ENCODE results near the gene DCN.
A peak's percentile ranks its signal among the peaks of the same experiment; 100 is the strongest.

Gene DCN

GRCh38 chr12:91119089-91119488, 63.5 kb downstream of the DCN start:
- Histone ChIP-seq H3K9me3 (ENCODE audit: control insufficient read depth, low read length) (no peaks in the 10 kb centered on the region), H3K36me3 (ENCODE audit: control insufficient read depth, insufficient read depth, low read length) (no peaks in the 10 kb centered on the region), H3K27ac (ENCODE audit: low read depth, low read length, severe bottlenecking) (no peak overlapping the region), H3K4me3 (ENCODE audit: extremely low read depth, insufficient read depth, low read length, poor library complexity, severe bottlenecking) (no peak overlapping the region), H3K4me1 (ENCODE audit: control insufficient read depth, insufficient read depth, low read length, poor library complexity, severe bottlenecking) (no peaks in the 10 kb centered on the region)
- WGBS, 2 experiments (ENCODE audit: insufficient coverage in 2 of 2): no CpG with 5 or more reads among the region's 1 CpG

GRCh38 chr12:91113621-91114020, 69.0 kb downstream of the DCN start:
- H3K4me3 ChIP-seq (ENCODE audit: extremely low read depth, insufficient read depth, low read length, poor library complexity, severe bottlenecking): no peak overlapping the region
- no peaks in the 10 kb centered on the region for H3K9me3 ChIP-seq (ENCODE audit: control insufficient read depth, low read length)
- H3K27ac ChIP-seq (ENCODE audit: low read depth, low read length, severe bottlenecking): no peak overlapping the region
- 91 to 92% methylated on average over 3 to 5 of the region's 6 CpGs for WGBS, 2 experiments (ENCODE audit: insufficient coverage in 2 of 2)
- H3K4me1 ChIP-seq (ENCODE audit: control insufficient read depth, insufficient read depth, low read length, poor library complexity, severe bottlenecking): peaks cover 3% of the 10 kb centered on the region
- no peaks in the 10 kb centered on the region for H3K36me3 ChIP-seq (ENCODE audit: control insufficient read depth, insufficient read depth, low read length)

GRCh38 chr12:91111366-91112325, 71.0 kb downstream of the DCN start, which contains the start of gene LUM:
TSS of gene LUM (minus strand) at chr12:91111494. CDS start at chr12:91108979, 2,515 bp downstream.
- H3K27ac ChIP-seq (ENCODE audit: low read depth, low read length, severe bottlenecking): peak within 1 kb of the TSS; percentile 74
- H3K9me3 ChIP-seq (ENCODE audit: control insufficient read depth, low read length): no peaks in the 10 kb centered on the region
- 40 to 75% methylated on average over 2 to 3 of the region's 7 CpGs for WGBS, 2 experiments (ENCODE audit: insufficient coverage in 2 of 2)
- peak within 1 kb of the TSS; percentile 22 for H3K4me3 ChIP-seq (ENCODE audit: extremely low read depth, insufficient read depth, low read length, poor library complexity, severe bottlenecking)
- H3K4me1 ChIP-seq (ENCODE audit: control insufficient read depth, insufficient read depth, low read length, poor library complexity, severe bottlenecking): peaks cover 3% of the 10 kb centered on the region
- no peaks in the 10 kb centered on the region for H3K36me3 ChIP-seq (ENCODE audit: control insufficient read depth, insufficient read depth, low read length)

- 54 to 80% methylated on average over 1 to 3 of the region's 5 CpGs for WGBS, 2 experiments (ENCODE audit: insufficient coverage in 2 of 2)
- Histone ChIP-seq H3K4me3 (ENCODE audit: extremely low read depth, insufficient read depth, low read length, poor library complexity, severe bottlenecking) (peak overlapping the region; percentile 22), H3K27ac (ENCODE audit: low read depth, low read length, severe bottlenecking) (no peak overlapping the region), H3K9me3 (ENCODE audit: control insufficient read depth, low read length) (no peaks in the 10 kb centered on the region), H3K4me1 (ENCODE audit: control insufficient read depth, insufficient read depth, low read length, poor library complexity, severe bottlenecking) (peaks cover 3% of the 10 kb centered on the region), H3K36me3 (ENCODE audit: control insufficient read depth, insufficient read depth, low read length) (no peaks in the 10 kb centered on the region)
Observed at GRCh38 chr12:91110311-91110924, 72.2 kb downstream of the DCN start.

GRCh38 chr12:91109581-91110310, 72.9 kb downstream of the DCN start:
- peaks cover 3% of the 10 kb centered on the region for H3K4me1 ChIP-seq (ENCODE audit: control insufficient read depth, insufficient read depth, low read length, poor library complexity, severe bottlenecking)
- WGBS, 2 experiments (ENCODE audit: insufficient coverage in 2 of 2): no CpG with 5 or more reads among the region's 2 CpGs
- no peaks in the 10 kb centered on the region for H3K36me3 ChIP-seq (ENCODE audit: control insufficient read depth, insufficient read depth, low read length)
- peak overlapping the region; percentile 22 for H3K4me3 ChIP-seq (ENCODE audit: extremely low read depth, insufficient read depth, low read length, poor library complexity, severe bottlenecking)
- peak overlapping the region; percentile 51 for H3K27ac ChIP-seq (ENCODE audit: low read depth, low read length, severe bottlenecking)
- no peaks in the 10 kb centered on the region for H3K9me3 ChIP-seq (ENCODE audit: control insufficient read depth, low read length)

- 0 to 21% methylated on average over 1 to 5 of the region's 7 CpGs for WGBS, 2 experiments (ENCODE audit: insufficient coverage in 2 of 2)
- Histone ChIP-seq H3K36me3 (ENCODE audit: control insufficient read depth, insufficient read depth, low read length) (no peaks in the 10 kb centered on the region), H3K4me1 (ENCODE audit: control insufficient read depth, insufficient read depth, low read length, poor library complexity, severe bottlenecking) (peaks cover 3% of the 10 kb centered on the region), H3K4me3 (ENCODE audit: extremely low read depth, insufficient read depth, low read length, poor library complexity, severe bottlenecking) (peak overlapping the region; percentile 22), H3K9me3 (ENCODE audit: control insufficient read depth, low read length) (no peaks in the 10 kb centered on the region), H3K27ac (ENCODE audit: low read depth, low read length, severe bottlenecking) (peak overlapping the region; percentile 51)
Observed at GRCh38 chr12:91109148-91109564, 73.5 kb downstream of the DCN start.

- peaks cover 3% of the 10 kb centered on the region for H3K4me1 ChIP-seq (ENCODE audit: control insufficient read depth, insufficient read depth, low read length, poor library complexity, severe bottlenecking)
- no peak overlapping the region for H3K27ac ChIP-seq (ENCODE audit: low read depth, low read length, severe bottlenecking)
- H3K4me3 ChIP-seq (ENCODE audit: extremely low read depth, insufficient read depth, low read length, poor library complexity, severe bottlenecking): no peak overlapping the region
- 89 to 91% methylated on average over 5 of the region's 5 CpGs for WGBS, 2 experiments (ENCODE audit: insufficient coverage in 2 of 2)
- no peaks in the 10 kb centered on the region for H3K36me3 ChIP-seq (ENCODE audit: control insufficient read depth, insufficient read depth, low read length)
- H3K9me3 ChIP-seq (ENCODE audit: control insufficient read depth, low read length): no peaks in the 10 kb centered on the region
Observed at GRCh38 chr12:91108196-91108755, 74.3 kb downstream of the DCN start.

GRCh38 chr12:91106283-91106682, 76.3 kb downstream of the DCN start:
- no peak overlapping the region for H3K4me3 ChIP-seq (ENCODE audit: extremely low read depth, insufficient read depth, low read length, poor library complexity, severe bottlenecking)
- no peaks in the 10 kb centered on the region for H3K36me3 ChIP-seq (ENCODE audit: control insufficient read depth, insufficient read depth, low read length)
- H3K4me1 ChIP-seq (ENCODE audit: control insufficient read depth, insufficient read depth, low read length, poor library complexity, severe bottlenecking): peaks cover 3% of the 10 kb centered on the region
- no peak overlapping the region for H3K27ac ChIP-seq (ENCODE audit: low read depth, low read length, severe bottlenecking)
- no peaks in the 10 kb centered on the region for H3K9me3 ChIP-seq (ENCODE audit: control insufficient read depth, low read length)

GRCh38 chr12:91105807-91106206, 76.8 kb downstream of the DCN start:
- 87% methylated on average over 3 of the region's 5 CpGs; no CpG with 5 or more reads in 1 of the 2 experiments for whole genome bisulfite sequencing, 2 experiments (ENCODE audit: insufficient coverage in 2 of 2)
- no peak overlapping the region for H3K27ac ChIP-seq (ENCODE audit: low read depth, low read length, severe bottlenecking)

GRCh38 chr12:91104812-91105466, 77.7 kb downstream of the DCN start:
- Histone ChIP-seq H3K4me1 (ENCODE audit: control insufficient read depth, insufficient read depth, low read length, poor library complexity, severe bottlenecking) (peaks cover 3% of the 10 kb centered on the region), H3K9me3 (ENCODE audit: control insufficient read depth, low read length) (no peaks in the 10 kb centered on the region), H3K4me3 (ENCODE audit: extremely low read depth, insufficient read depth, low read length, poor library complexity, severe bottlenecking) (no peak overlapping the region), H3K36me3 (ENCODE audit: control insufficient read depth, insufficient read depth, low read length) (no peaks in the 10 kb centered on the region), H3K27ac (ENCODE audit: low read depth, low read length, severe bottlenecking) (no peak overlapping the region)
- no CpG with 5 or more reads among the region's 1 CpG for WGBS, 2 experiments (ENCODE audit: insufficient coverage in 2 of 2)

More at GRCh38 chr12:91105807-91106206, 76.8 kb downstream of the DCN start:
- no peak overlapping the region for H3K4me3 ChIP-seq (ENCODE audit: extremely low read depth, insufficient read depth, low read length, poor library complexity, severe bottlenecking)
- H3K4me1 ChIP-seq (ENCODE audit: control insufficient read depth, insufficient read depth, low read length, poor library complexity, severe bottlenecking): peaks cover 3% of the 10 kb centered on the region
- no peaks in the 10 kb centered on the region for H3K36me3 ChIP-seq (ENCODE audit: control insufficient read depth, insufficient read depth, low read length)
- H3K9me3 ChIP-seq (ENCODE audit: control insufficient read depth, low read length): no peaks in the 10 kb centered on the region

Measured in mesodermal cell (in vitro differentiated cells).